MM.1S (cell line): Measurements from ENCODE around the gene CHMP5.

Experiments
- CTCF ChIP-seq: fragments of 300-600 bp; sonication (generic); IDR thresholded peaks from 2 replicates; pipeline ENCODE4 v1.5.1; 2016; ENCODE audit warnings: antibody characterized with exemption, low read length, mixed read lengths
- EZH2 ChIP-seq: fragments of 300-600 bp; sonication (generic); optimal IDR thresholded peaks from 2 replicates; pipeline ENCODE3; 2017; ENCODE audit warnings: low read depth, mild to moderate bottlenecking, antibody characterized with exemption, low read length, mixed read lengths

- no peak for TF ChIP-seq CTCF
- TF ChIP-seq EZH2 = no peak
Measured at GRCh38 chr9:33285502-33285901, 20.7 kb downstream of the CHMP5 start.
